Kidney (tissue), 14 donors: ENCODE results near the gene MSI2. TPM values are rescaled to one million over a fixed set of nuclear protein-coding genes. Genes with fewer than 3 reads are reported as not detected.
A peak's percentile ranks its signal among the peaks of the same experiment; 100 is the strongest.

Source experiments
- DNase-seq, 5 donors: peaks; one replicate each; pipeline ENCODE4 v3.0.0-alpha.2; 2013 to 2020
- FAIRE-seq: peaks from 2 replicates; lab custom pipeline; 2012; peaks lifted over from hg19 to GRCh38; lab: Jason Lieb, UNC
- H3K27ac ChIP-seq, 2 donors: one replicate each; pipeline ENCODE4 v1.7.0; 2013; ENCODE audit warnings: low read depth in 2 of 2, low read length in 2 of 2, inconsistent platforms in 1 of 2
- H3K27me3 ChIP-seq: one replicate; pipeline ENCODE4 v1.7.1; 2013; ENCODE audit warnings: low read length, inconsistent platforms; ENCODE audit not compliant: control insufficient read depth, insufficient read depth
- H3K36me3 ChIP-seq, 3 donors: one replicate each; pipeline versions ENCODE4 v1.7.0 to v1.7.1; 2013; ENCODE audit warnings: low read length in 3 of 3, control low read depth in 1 of 3, inconsistent platforms in 1 of 3; ENCODE audit not compliant: insufficient read depth in 3 of 3, control insufficient read depth in 2 of 3
- H3K4me1 ChIP-seq, 3 donors: one replicate each; pipeline versions ENCODE4 v1.7.0 to v1.7.1; 2013; ENCODE audit warnings: low read length in 3 of 3, inconsistent platforms in 1 of 3, low read depth in 1 of 3; ENCODE audit not compliant: control insufficient read depth in 2 of 3, insufficient read depth in 2 of 3
- H3K4me3 ChIP-seq, 3 donors: one replicate each; pipeline versions ENCODE4 v1.7.0 to v1.8.1; 2013; ENCODE audit warnings: low read length in 3 of 3, control low read depth in 1 of 3, inconsistent platforms in 1 of 3
- H3K9ac ChIP-seq, 3 donors: one replicate each; pipeline versions ENCODE4 v1.7.0 to v1.7.1; 2013; ENCODE audit warnings: low read length in 3 of 3, control low read depth in 1 of 3, inconsistent platforms in 1 of 3
- H3K9me3 ChIP-seq, 3 donors: one replicate each; pipeline versions ENCODE4 v1.7.0 to v1.7.1; 2013; ENCODE audit warnings: low read length in 3 of 3, control low read depth in 1 of 3, inconsistent platforms in 1 of 3; ENCODE audit not compliant: control insufficient read depth in 2 of 3, insufficient read depth in 1 of 3
- intact Hi-C: fragments of 100-400 bp; cut with DNase I; formaldehyde crosslinking; loops from one replicate; pipeline ENCODE4 v1.11.1; 2022
- polyA plus RNA-seq: library from polyadenylated mRNA; stranded (reverse); fragments of 350-450 nt; fragmentation: Illumina TruSeq; extraction: RNeasy Lipid Tissue Mini Kit (QIAGEN cat#74804); gene quantifications from one replicate; pipeline ENCODE4 v1.2.3, GENCODE V29; 2014; ENCODE audit warnings: low read depth, low replicate concordance; ENCODE audit not compliant: insufficient read depth
- total RNA-seq: library from RNA; stranded (reverse); fragmentation: NEBNext Ultra II Directional; extraction: Animal tissue kit (Norgen Biotek cat#: 25700); gene quantifications from one replicate; pipeline ENCODE4 v1.2.1, GENCODE V29; 2021
- TF ChIP-seq, protein P1 (sequence below): IDR thresholded peaks from 3 replicates; pipeline ENCODE4 v1.5.1; 2012; ENCODE audit warnings: mild to moderate bottlenecking, moderate library complexity, borderline replicate concordance; ENCODE audit not compliant: insufficient read depth; ENCODE audit errors: extremely low read depth
- donor health status: control.
- donor health status: control.
- donor health status: control.
- donor health status: control.
- donor health status: control.
- donor health status: DM: yes; HTN: yes; CAD: no.
- donor health status: Normal renal cell carcinoma (clear cell type).

Gene MSI2
- total and polyA plus RNA-seq, 2 donors from 2014 or later, result 69.2 to 151 TPM

DNA sequence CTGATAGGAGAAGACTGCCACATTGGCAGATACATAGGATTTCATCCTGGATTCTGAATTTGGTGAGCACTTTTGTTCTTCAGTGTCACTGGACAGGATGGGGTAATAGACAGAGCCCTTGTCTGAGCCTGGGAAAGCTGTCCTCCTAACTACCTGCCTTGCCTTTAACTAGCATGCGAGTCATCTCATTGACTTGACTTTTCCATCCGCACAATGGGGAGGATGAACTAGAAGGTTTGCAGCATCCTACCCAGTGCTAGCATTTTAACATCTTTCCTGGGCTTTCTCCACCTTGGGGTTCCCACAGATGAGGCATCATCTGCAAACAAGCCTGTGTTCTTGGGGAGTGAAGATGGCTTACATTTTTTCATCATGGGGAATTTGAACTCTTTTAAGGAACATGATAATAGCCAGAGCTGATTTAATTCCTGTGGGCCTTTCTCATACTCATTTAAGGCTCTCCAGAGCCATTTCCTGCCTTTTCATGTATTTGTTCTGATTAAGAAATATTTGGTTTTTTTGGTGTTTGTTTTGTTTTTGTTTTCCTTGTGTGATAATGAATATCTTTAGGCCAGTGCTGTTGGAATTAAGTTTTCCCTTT, 139.5 kb downstream of the MSI2 start:
- no peaks in the 10 kb centered on the region for H3K27me3 ChIP-seq
- H3K4me3 ChIP-seq, result no peak overlapping the region
- peak overlapping the region; percentile 74 to 80 for H3K27ac ChIP-seq
- H3K36me3 ChIP-seq, result no peaks in the 10 kb centered on the region
- no peak for DNase-seq
- intact Hi-C loops, result no loop called here
- H3K4me1 ChIP-seq, result peaks cover 18 to 41% (median 28%) of the 10 kb centered on the region in 3 donors
- no peak for FAIRE-seq
- TF ChIP-seq, protein P1, sequence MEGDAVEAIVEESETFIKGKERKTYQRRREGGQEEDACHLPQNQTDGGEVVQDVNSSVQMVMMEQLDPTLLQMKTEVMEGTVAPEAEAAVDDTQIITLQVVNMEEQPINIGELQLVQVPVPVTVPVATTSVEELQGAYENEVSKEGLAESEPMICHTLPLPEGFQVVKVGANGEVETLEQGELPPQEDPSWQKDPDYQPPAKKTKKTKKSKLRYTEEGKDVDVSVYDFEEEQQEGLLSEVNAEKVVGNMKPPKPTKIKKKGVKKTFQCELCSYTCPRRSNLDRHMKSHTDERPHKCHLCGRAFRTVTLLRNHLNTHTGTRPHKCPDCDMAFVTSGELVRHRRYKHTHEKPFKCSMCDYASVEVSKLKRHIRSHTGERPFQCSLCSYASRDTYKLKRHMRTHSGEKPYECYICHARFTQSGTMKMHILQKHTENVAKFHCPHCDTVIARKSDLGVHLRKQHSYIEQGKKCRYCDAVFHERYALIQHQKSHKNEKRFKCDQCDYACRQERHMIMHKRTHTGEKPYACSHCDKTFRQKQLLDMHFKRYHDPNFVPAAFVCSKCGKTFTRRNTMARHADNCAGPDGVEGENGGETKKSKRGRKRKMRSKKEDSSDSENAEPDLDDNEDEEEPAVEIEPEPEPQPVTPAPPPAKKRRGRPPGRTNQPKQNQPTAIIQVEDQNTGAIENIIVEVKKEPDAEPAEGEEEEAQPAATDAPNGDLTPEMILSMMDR, result no peak
- H3K9me3 ChIP-seq, result peaks cover 0 to 5% (median 0%) of the 10 kb centered on the region in 3 donors
- H3K9ac ChIP-seq, result peak overlapping the region in 1 of 3 donors; percentile 30

DNA sequence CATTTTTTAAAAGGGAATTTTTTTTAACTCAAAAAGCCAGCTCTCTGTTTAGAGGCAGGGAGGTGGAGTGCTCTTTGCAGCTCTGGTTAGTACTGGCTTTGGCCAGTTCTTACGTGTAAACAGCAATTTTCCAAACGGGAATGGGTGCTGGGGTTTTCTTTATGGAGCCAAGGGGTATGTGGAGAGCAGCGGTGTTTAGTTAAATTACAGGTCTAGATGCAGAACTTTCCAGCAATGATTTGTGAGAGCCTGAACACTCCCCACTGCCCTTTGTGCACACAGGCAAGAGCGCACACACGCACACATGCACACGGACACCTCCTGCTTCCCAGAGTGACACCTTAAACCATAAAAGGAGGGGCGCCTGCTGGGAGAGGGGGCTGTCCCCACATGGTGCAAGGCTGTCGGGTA, 140.2 kb downstream of the MSI2 start:
- peak in 4 of 5 donors; percentile 78 to 89 (median 86) for DNase-seq
- no peak overlapping the region for H3K4me3 ChIP-seq
- intact Hi-C loops, result no loop called here
- TF ChIP-seq, protein P1, result no peak
- no peak for FAIRE-seq
- H3K36me3 ChIP-seq, result peaks cover 0 to 2% (median 0%) of the 10 kb centered on the region in 3 donors
- H3K27me3 ChIP-seq, result no peaks in the 10 kb centered on the region
- peak overlapping the region; percentile 74 to 80 for H3K27ac ChIP-seq
- H3K9ac ChIP-seq, result peak overlapping the region in 1 of 3 donors; percentile 30
- peaks cover 18 to 41% (median 25%) of the 10 kb centered on the region in 3 donors for H3K4me1 ChIP-seq
- peaks cover 0 to 5% (median 0%) of the 10 kb centered on the region in 3 donors for H3K9me3 ChIP-seq

DNA sequence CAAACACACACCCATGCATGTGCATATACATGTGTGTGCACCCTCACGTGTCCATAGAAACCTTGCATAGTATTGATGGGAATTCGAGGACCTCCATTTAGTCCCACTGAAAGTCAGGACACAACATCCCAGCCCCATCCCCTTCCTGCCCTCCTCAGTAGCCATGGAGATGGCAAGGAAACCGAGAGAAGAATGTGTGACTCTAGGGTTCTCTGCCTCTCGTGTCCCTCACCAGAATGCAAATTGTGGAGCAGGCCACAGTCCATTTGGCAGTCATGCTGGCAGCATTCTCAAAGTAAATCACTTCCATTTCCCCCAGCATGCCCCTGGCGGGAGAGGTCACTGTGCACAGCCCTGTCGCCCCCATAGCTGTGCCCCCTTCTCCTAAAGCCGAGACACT, 141.1 kb downstream of the MSI2 start:
- Histone ChIP-seq H3K9me3 (peaks cover 0 to 5% (median 0%) of the 10 kb centered on the region in 3 donors), H3K4me1 (peaks cover 18 to 45% (median 30%) of the 10 kb centered on the region in 3 donors), H3K4me3 (no peak overlapping the region), H3K9ac (no peak overlapping the region), H3K36me3 (peaks cover 0 to 6% (median 0%) of the 10 kb centered on the region in 3 donors), H3K27ac (peak overlapping the region; percentile 74 to 80), H3K27me3 (no peaks in the 10 kb centered on the region)
- DNase-seq, result peak in 2 of 5 donors; percentile 45 to 63
- TF ChIP-seq, protein P1, result no peak
- no peak for FAIRE-seq
- intact Hi-C loops, result no loop called here

DNA sequence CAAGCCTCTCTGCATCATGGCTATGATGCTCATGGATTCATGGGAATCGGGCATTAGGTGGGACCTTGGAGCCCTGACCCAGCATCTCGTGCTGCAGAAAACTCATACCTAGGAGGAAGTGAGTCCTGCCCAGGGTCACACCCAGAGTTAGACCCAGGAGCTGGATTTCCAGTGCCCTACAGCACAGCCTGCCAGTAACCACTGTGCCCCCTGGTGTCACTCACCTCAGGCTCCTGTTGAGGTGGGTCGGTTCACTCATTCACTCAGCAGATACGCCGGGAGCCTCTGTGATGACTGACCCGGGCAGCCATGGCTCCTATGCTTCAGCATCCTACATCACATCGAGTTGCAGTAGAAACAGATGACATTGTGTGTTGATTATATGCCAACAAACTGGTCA, 143.4 kb downstream of the MSI2 start:
- no peak overlapping the region for H3K9ac ChIP-seq
- H3K27ac ChIP-seq, result no peak overlapping the region
- intact Hi-C loops, result no loop called here
- no peak for FAIRE-seq
- H3K9me3 ChIP-seq, result no peaks in the 10 kb centered on the region
- TF ChIP-seq, protein P1, result no peak
- H3K4me1 ChIP-seq, result peaks cover 18 to 43% (median 34%) of the 10 kb centered on the region in 3 donors
- H3K36me3 ChIP-seq, result peaks cover 0 to 7% (median 0%) of the 10 kb centered on the region in 3 donors
- no peak for DNase-seq
- no peak overlapping the region for H3K4me3 ChIP-seq
- H3K27me3 ChIP-seq, result no peaks in the 10 kb centered on the region
